ENCODE data around the gene RAD51B.

RAD51B gene

DNA sequence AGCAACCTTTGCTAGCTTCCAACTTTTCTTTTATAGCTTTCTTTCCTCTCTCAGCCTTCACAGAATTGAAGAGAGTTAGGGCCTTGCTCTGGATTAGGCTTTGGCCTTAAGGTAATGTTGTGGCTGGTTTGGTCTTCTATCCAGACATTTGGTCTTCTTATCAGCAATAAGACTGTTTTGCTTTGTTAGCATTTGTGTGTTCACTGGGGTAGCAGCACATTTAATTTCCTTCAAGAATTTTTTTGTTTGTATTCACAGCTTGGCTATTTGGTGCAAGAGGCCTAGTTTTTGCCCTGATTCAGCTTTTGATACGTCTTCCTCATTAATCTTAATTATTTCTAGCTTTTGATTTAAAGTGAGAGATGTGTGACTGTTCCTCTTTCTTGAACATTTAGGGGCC is 130.8 kb downstream of the RAD51B start:
- Histone ChIP-seq H3K4me1 (ENCODE audit: control insufficient read depth, insufficient read depth, low read length, poor library complexity, severe bottlenecking) (no peaks in the 10 kb centered on the region), H3K9me3 (ENCODE audit: control insufficient read depth, low read length) (peaks cover 10% of the 10 kb centered on the region), H3K27ac (ENCODE audit: low read depth, low read length, severe bottlenecking) (no peak overlapping the region), H3K4me3 (ENCODE audit: extremely low read depth, insufficient read depth, low read length, poor library complexity, severe bottlenecking) (no peak overlapping the region), H3K36me3 (ENCODE audit: control insufficient read depth, insufficient read depth, low read length) (no peaks in the 10 kb centered on the region)
- WGBS, 2 experiments (ENCODE audit: insufficient coverage in 2 of 2) = no CpG with 5 or more reads among the region's 1 CpG

DNA sequence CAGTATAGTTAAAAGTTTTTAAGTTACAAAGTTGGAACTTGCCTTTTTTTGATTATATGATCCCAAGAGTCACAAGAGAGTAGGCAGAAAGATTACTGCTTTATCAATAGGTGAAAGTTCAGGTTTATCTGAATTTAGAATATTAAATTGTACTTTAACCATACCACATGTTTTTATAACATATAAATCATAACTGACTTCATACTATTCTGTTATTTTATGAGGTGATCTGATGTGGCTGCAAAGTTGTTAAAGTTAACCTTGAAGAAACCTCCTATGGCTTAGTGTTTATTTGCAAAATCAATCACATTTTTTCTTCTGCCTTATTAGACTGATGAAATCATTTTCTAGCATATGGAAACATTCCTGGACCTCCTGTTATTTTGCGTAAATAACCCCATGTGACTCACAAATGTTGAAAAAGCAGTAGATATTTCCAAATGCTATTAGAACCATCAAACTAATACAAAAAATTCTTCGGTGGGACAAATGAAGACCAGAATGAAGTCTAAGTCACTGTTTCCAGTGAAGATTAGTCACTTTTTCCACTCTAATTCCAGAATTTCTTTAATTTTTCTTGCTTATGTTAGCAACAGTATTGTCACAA is 132.1 kb downstream of the RAD51B start:
- Histone ChIP-seq H3K4me3 (ENCODE audit: extremely low read depth, insufficient read depth, low read length, poor library complexity, severe bottlenecking) (no peak overlapping the region), H3K36me3 (ENCODE audit: control insufficient read depth, insufficient read depth, low read length) (no peaks in the 10 kb centered on the region), H3K9me3 (ENCODE audit: control insufficient read depth, low read length) (peaks cover 10% of the 10 kb centered on the region), H3K27ac (ENCODE audit: low read depth, low read length, severe bottlenecking) (no peak overlapping the region), H3K4me1 (ENCODE audit: control insufficient read depth, insufficient read depth, low read length, poor library complexity, severe bottlenecking) (no peaks in the 10 kb centered on the region)
- WGBS, 2 experiments (ENCODE audit: insufficient coverage in 2 of 2) = 84 to 100% methylated on average over 2 of the region's 2 CpGs

GRCh38 chr14:67952381-67952780 is 132.8 kb downstream of the RAD51B start:
- Histone ChIP-seq H3K36me3 (ENCODE audit: control insufficient read depth, insufficient read depth, low read length) (no peaks in the 10 kb centered on the region), H3K4me1 (ENCODE audit: control insufficient read depth, insufficient read depth, low read length, poor library complexity, severe bottlenecking) (no peaks in the 10 kb centered on the region), H3K4me3 (ENCODE audit: extremely low read depth, insufficient read depth, low read length, poor library complexity, severe bottlenecking) (no peak overlapping the region), H3K9me3 (ENCODE audit: control insufficient read depth, low read length) (peaks cover 10% of the 10 kb centered on the region), H3K27ac (ENCODE audit: low read depth, low read length, severe bottlenecking) (no peak overlapping the region)
- 100% methylated on average over 1 of the region's 2 CpGs; no CpG with 5 or more reads in 1 of the 2 experiments for WGBS, 2 experiments (ENCODE audit: insufficient coverage in 2 of 2)

- Histone ChIP-seq H3K4me1 (ENCODE audit: control insufficient read depth, insufficient read depth, low read length, poor library complexity, severe bottlenecking) (no peaks in the 10 kb centered on the region), H3K27ac (ENCODE audit: low read depth, low read length, severe bottlenecking) (no peak overlapping the region), H3K9me3 (ENCODE audit: control insufficient read depth, low read length) (peaks cover 10% of the 10 kb centered on the region), H3K36me3 (ENCODE audit: control insufficient read depth, insufficient read depth, low read length) (no peaks in the 10 kb centered on the region), H3K4me3 (ENCODE audit: extremely low read depth, insufficient read depth, low read length, poor library complexity, severe bottlenecking) (no peak overlapping the region)
Observed at GRCh38 chr14:67952786-67953185, 133.2 kb downstream of the RAD51B start.

- no peak overlapping the region for H3K27ac ChIP-seq (ENCODE audit: low read depth, low read length, severe bottlenecking)
- no peaks in the 10 kb centered on the region for H3K4me1 ChIP-seq (ENCODE audit: control insufficient read depth, insufficient read depth, low read length, poor library complexity, severe bottlenecking)
- no peaks in the 10 kb centered on the region for H3K36me3 ChIP-seq (ENCODE audit: control insufficient read depth, insufficient read depth, low read length)
- H3K9me3 ChIP-seq (ENCODE audit: control insufficient read depth, low read length) = no peaks in the 10 kb centered on the region
- H3K4me3 ChIP-seq (ENCODE audit: extremely low read depth, insufficient read depth, low read length, poor library complexity, severe bottlenecking) = no peak overlapping the region
Observed at GRCh38 chr14:67955261-67955660, 135.7 kb downstream of the RAD51B start.

GRCh38 chr14:67957946-67958345 is 138.4 kb downstream of the RAD51B start:
- H3K4me3 ChIP-seq (ENCODE audit: extremely low read depth, insufficient read depth, low read length, poor library complexity, severe bottlenecking) = no peak overlapping the region
- H3K4me1 ChIP-seq (ENCODE audit: control insufficient read depth, insufficient read depth, low read length, poor library complexity, severe bottlenecking) = no peaks in the 10 kb centered on the region
- no peaks in the 10 kb centered on the region for H3K9me3 ChIP-seq (ENCODE audit: control insufficient read depth, low read length)
- 62% methylated on average over 2 of the region's 3 CpGs; no CpG with 5 or more reads in 1 of the 2 experiments for WGBS, 2 experiments (ENCODE audit: insufficient coverage in 2 of 2)
- H3K36me3 ChIP-seq (ENCODE audit: control insufficient read depth, insufficient read depth, low read length) = no peaks in the 10 kb centered on the region
- H3K27ac ChIP-seq (ENCODE audit: low read depth, low read length, severe bottlenecking) = peak overlapping the region; percentile 16

GRCh38 chr14:67961676-67962075 is 142.1 kb downstream of the RAD51B start:
- no CpG with 5 or more reads among the region's 2 CpGs for WGBS, 2 experiments (ENCODE audit: insufficient coverage in 2 of 2)
- Histone ChIP-seq H3K4me3 (ENCODE audit: extremely low read depth, insufficient read depth, low read length, poor library complexity, severe bottlenecking) (no peak overlapping the region), H3K27ac (ENCODE audit: low read depth, low read length, severe bottlenecking) (no peak overlapping the region), H3K9me3 (ENCODE audit: control insufficient read depth, low read length) (no peaks in the 10 kb centered on the region), H3K4me1 (ENCODE audit: control insufficient read depth, insufficient read depth, low read length, poor library complexity, severe bottlenecking) (no peaks in the 10 kb centered on the region), H3K36me3 (ENCODE audit: control insufficient read depth, insufficient read depth, low read length) (no peaks in the 10 kb centered on the region)

DNA sequence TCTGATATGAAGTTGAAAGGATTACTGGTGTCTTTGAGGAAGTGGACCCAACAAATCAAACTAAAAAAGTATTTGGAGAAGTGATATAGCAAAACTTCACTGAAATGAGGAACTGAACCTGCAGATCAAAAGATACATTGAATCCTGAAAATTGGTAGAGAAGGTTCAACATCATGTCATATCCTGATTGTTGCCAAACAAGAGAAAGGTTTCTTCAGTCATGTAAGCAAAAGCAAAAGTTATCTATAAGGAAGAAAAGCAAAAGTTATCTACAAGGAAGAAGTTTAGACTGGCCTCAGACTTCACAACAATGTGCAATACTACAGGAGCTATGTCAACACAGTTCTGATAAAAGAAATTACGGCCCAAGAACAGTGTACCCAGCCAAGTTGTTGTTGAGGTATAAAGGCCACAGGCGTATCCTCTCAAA is 142.7 kb downstream of the RAD51B start:
- 94% methylated on average over 2 of the region's 2 CpGs; no CpG with 5 or more reads in 1 of the 2 experiments for WGBS, 2 experiments (ENCODE audit: insufficient coverage in 2 of 2)

DNA sequence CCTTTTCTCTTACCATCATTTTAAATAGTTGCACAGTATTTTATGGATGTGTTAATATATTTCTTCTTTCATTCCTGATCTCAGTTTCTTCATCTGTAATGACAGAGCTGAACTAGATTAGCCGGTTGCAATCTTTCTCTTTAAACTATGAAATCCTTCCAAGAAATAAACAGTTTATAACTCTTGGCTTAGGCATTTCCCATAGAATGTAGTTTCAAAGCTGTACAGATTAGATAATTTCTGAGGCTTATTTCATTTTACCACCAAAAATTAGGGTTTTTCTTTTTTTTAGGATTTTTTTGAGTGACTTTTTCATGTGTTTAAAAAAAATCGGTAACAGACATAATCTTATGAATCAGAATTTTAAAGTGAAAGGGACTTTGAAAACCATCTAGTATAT is 144.0 kb downstream of the RAD51B start:
- Histone ChIP-seq H3K4me1 (ENCODE audit: control insufficient read depth, insufficient read depth, low read length, poor library complexity, severe bottlenecking) (no peaks in the 10 kb centered on the region), H3K36me3 (ENCODE audit: control insufficient read depth, insufficient read depth, low read length) (no peaks in the 10 kb centered on the region), H3K4me3 (ENCODE audit: extremely low read depth, insufficient read depth, low read length, poor library complexity, severe bottlenecking) (no peak overlapping the region), H3K27ac (ENCODE audit: low read depth, low read length, severe bottlenecking) (no peak overlapping the region), H3K9me3 (ENCODE audit: control insufficient read depth, low read length) (no peaks in the 10 kb centered on the region)
- 80 to 100% methylated on average over 1 of the region's 2 CpGs for WGBS, 2 experiments (ENCODE audit: insufficient coverage in 2 of 2)

More for the DNA sequence above, 142.7 kb downstream of the RAD51B start:
- Histone ChIP-seq H3K36me3 (ENCODE audit: control insufficient read depth, insufficient read depth, low read length) (no peaks in the 10 kb centered on the region), H3K27ac (ENCODE audit: low read depth, low read length, severe bottlenecking) (no peak overlapping the region), H3K4me3 (ENCODE audit: extremely low read depth, insufficient read depth, low read length, poor library complexity, severe bottlenecking) (no peak overlapping the region), H3K4me1 (ENCODE audit: control insufficient read depth, insufficient read depth, low read length, poor library complexity, severe bottlenecking) (no peaks in the 10 kb centered on the region), H3K9me3 (ENCODE audit: control insufficient read depth, low read length) (no peaks in the 10 kb centered on the region)

DNA sequence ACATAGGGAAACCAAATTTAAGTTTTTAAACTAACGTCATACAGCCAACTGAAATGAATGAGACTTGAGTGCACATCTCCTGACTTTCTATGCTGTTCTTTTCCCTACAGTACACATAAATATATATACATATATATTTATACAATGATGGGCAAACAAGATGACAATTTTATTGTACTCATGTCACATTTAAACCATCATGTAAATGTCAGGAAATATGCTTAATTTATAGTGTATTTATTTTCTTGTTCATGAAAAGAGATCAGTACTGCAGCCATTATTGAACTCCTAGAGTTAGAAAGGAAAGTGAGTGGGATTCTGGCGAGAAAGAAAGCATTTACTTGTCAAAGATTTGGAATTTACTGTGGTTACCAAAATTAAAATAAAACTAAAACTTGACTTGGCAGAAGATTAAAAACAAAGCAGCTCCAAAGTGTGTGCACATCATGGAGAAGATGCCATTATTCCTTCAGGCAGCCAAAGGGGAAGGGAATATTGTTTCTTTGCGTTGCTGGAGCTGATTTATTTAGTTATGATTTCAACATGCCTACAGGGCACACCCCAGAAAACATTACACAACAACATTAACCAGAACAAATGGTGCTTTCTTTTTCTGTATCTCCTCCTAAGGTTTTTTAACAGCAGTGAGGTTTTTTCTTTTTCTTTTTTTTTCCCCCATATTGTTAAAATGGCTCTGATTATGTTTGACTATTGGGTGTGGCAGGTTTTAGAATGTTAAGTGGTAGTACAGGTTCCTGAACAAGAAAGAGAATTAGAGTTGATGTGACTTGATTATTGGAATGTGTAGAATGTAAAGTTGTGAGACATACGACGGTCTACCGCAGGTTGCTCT is 144.6 kb downstream of the RAD51B start:
- no peaks in the 10 kb centered on the region for H3K36me3 ChIP-seq (ENCODE audit: control insufficient read depth, insufficient read depth, low read length)
- 80% methylated on average over 1 of the region's 6 CpGs; no CpG with 5 or more reads in 1 of the 2 experiments for WGBS, 2 experiments (ENCODE audit: insufficient coverage in 2 of 2)
- no peaks in the 10 kb centered on the region for H3K4me1 ChIP-seq (ENCODE audit: control insufficient read depth, insufficient read depth, low read length, poor library complexity, severe bottlenecking)
- H3K27ac ChIP-seq (ENCODE audit: low read depth, low read length, severe bottlenecking) = no peak overlapping the region
- no peak overlapping the region for H3K4me3 ChIP-seq (ENCODE audit: extremely low read depth, insufficient read depth, low read length, poor library complexity, severe bottlenecking)
- H3K9me3 ChIP-seq (ENCODE audit: control insufficient read depth, low read length) = peaks cover 3% of the 10 kb centered on the region

- H3K36me3 ChIP-seq (ENCODE audit: control insufficient read depth, insufficient read depth, low read length) = no peaks in the 10 kb centered on the region
- H3K4me1 ChIP-seq (ENCODE audit: control insufficient read depth, insufficient read depth, low read length, poor library complexity, severe bottlenecking) = no peaks in the 10 kb centered on the region
- H3K4me3 ChIP-seq (ENCODE audit: extremely low read depth, insufficient read depth, low read length, poor library complexity, severe bottlenecking) = no peak overlapping the region
- 90 to 100% methylated on average over 2 of the region's 3 CpGs for WGBS, 2 experiments (ENCODE audit: insufficient coverage in 2 of 2)
- no peak overlapping the region for H3K27ac ChIP-seq (ENCODE audit: low read depth, low read length, severe bottlenecking)
- H3K9me3 ChIP-seq (ENCODE audit: control insufficient read depth, low read length) = peaks cover 3% of the 10 kb centered on the region
Observed at GRCh38 chr14:67965696-67966095, 146.1 kb downstream of the RAD51B start.

Measured in mesodermal cell (in vitro differentiated cells).